Gastrocnemius medialis (tissue), 4 donors: ENCODE data around the gene LRIG1. TPM values are rescaled to one million over a fixed set of nuclear protein-coding genes. Genes with fewer than 3 reads are reported as not detected.

ENCODE experiments used
- ATAC-seq, 2 donors: fragments of 150-250 bp; one replicate each; pipeline ENCODE4 v1.9.1; 2016
- DNase-seq, 2 donors: peaks; one replicate each; pipeline ENCODE4 v3.0.0-alpha.2; 2019
- H3K27ac ChIP-seq, 4 donors: fragments of 200-600 bp; sonication (generic); 1 replicate in 1 of 4; 2 replicates in 3 of 4; pipeline ENCODE4 v1.5.1; 2016 to 2018; ENCODE audit warnings: mild to moderate bottlenecking in 2 of 4, moderate library complexity in 1 of 4
- H3K27me3 ChIP-seq, 3 donors: fragments of 200-600 bp; sonication (generic) in 2 of 3; 1 replicate in 1 of 3; 2 replicates in 2 of 3; pipeline versions ENCODE4 v1.5.1 to v1.6.0; 2016 to 2019; ENCODE audit warnings: mild to moderate bottlenecking in 1 of 3, moderate library complexity in 1 of 3
- H3K36me3 ChIP-seq, 2 donors: fragments of 200-600 bp; sonication (generic) in 1 of 2; one replicate each; pipeline ENCODE4 v1.5.1; 2017 to 2018
- H3K4me1 ChIP-seq, 2 donors: fragments of 200-600 bp; sonication (generic) in 1 of 2; one replicate each; pipeline ENCODE4 v1.5.1; 2016 to 2017; ENCODE audit warnings: mild to moderate bottlenecking in 2 of 2
- H3K4me3 ChIP-seq, 4 donors: fragments of 200-600 bp; sonication (generic) in 3 of 4; 1 replicate in 1 of 4; 2 replicates in 3 of 4; pipeline ENCODE4 v1.5.1; 2016 to 2019; ENCODE audit warnings: mild to moderate bottlenecking in 2 of 4
- H3K9me3 ChIP-seq, 3 donors: fragments of 200-600 bp; sonication (generic) in 2 of 3; 1 replicate in 1 of 3; 2 replicates in 2 of 3; pipeline ENCODE4 v1.5.1; 2016 to 2019
- CTCF ChIP-seq, 5 experiments: fragments of 450-650 bp in 3 of 5; fragments of 200-600 bp in 2 of 5; sonication (generic) in 2 of 5; IDR thresholded peaks in 4 of 5; conservative IDR thresholded peaks in 1 of 5; 1 replicate in 4 of 5; 2 replicates in 1 of 5; pipeline ENCODE4 v1.5.1; 2016 to 2019; ENCODE audit warnings: antibody characterized with exemption in 5 of 5, mild to moderate bottlenecking in 3 of 5, moderate library complexity in 3 of 5
- POLR2A ChIP-seq, 2 donors: fragments of 450-650 bp; IDR thresholded peaks; one replicate each; pipeline ENCODE4 v1.6.1; 2017; ENCODE audit warnings: antibody characterized with exemption in 2 of 2, mild to moderate bottlenecking in 2 of 2, moderate library complexity in 2 of 2
- in situ Hi-C, 4 donors: fragments of 200-750 bp; cut with MboI; loops; one replicate each; pipeline versions ENCODE4 v1.15.0 to v1.8.0; 2017; ENCODE audit warnings: low sequenced_read_pairs in 4 of 4
- intact Hi-C: fragments of 100-400 bp; cut with DNase I; formaldehyde crosslinking; loops from one replicate; pipeline ENCODE4 v1.15.1; 2023; ENCODE audit warnings: low total_unique reads
- total RNA-seq, 4 donors: library from RNA; depleted of rRNA; stranded (reverse); fragments of >200 nt; gene quantifications; one replicate each; pipeline versions ENCODE4 v1.1.0 to v1.2.3, GENCODE V29; 2016

The LRIG1 gene
- total RNA-seq, 4 donors from 2014 or later, result 45.3 to 103 (median 58.6) TPM

GRCh38 chr3:66392512-66392911, 108.3 kb downstream of the LRIG1 start:
- DNase-seq, result no peak
- Histone ChIP-seq H3K9me3 (no peaks in the 10 kb centered on the region), H3K4me3 (no peak overlapping the region), H3K27me3 (no peaks in the 10 kb centered on the region), H3K36me3 (peaks cover 0 to 19% of the 10 kb centered on the region in 2 donors), H3K27ac (peak overlapping the region; percentile 2 to 21 (median 12)), H3K4me1 (peaks cover 14 to 34% of the 10 kb centered on the region in 2 donors)
- in situ Hi-C loops (no loop called here), intact Hi-C loops (no loop called here)
- ATAC-seq, result no peak
- TF ChIP-seq CTCF (IDR thresholded peaks at IDR 0.05 in 4 of 5, conservative IDR thresholded peaks at IDR 0.05 in 1 of 5), result no peak
- no peak for TF ChIP-seq POLR2A (IDR thresholded peaks at IDR 0.05)

GRCh38 chr3:66390013-66390412, 110.8 kb downstream of the LRIG1 start:
- DNase-seq (no peak), ATAC-seq (no peak)
- Histone ChIP-seq H3K4me1 (peaks cover 12 to 30% of the 10 kb centered on the region in 2 donors), H3K4me3 (no peak overlapping the region), H3K36me3 (peaks cover 3 to 20% of the 10 kb centered on the region in 2 donors), H3K27me3 (no peaks in the 10 kb centered on the region), H3K27ac (no peak overlapping the region), H3K9me3 (no peaks in the 10 kb centered on the region)
- in situ Hi-C loops (no loop called here), intact Hi-C loops (no loop called here)
- TF ChIP-seq POLR2A (IDR thresholded peaks at IDR 0.05) (no peak), CTCF (IDR thresholded peaks at IDR 0.05 in 4 of 5, conservative IDR thresholded peaks at IDR 0.05 in 1 of 5) (no peak)

GRCh38 chr3:66386925-66387650, 113.7 kb downstream of the LRIG1 start:
- no peak overlapping the region for H3K27ac ChIP-seq
- peaks cover 3 to 50% of the 10 kb centered on the region in 2 donors for H3K36me3 ChIP-seq
- no peak for TF ChIP-seq CTCF (IDR thresholded peaks at IDR 0.05 in 4 of 5, conservative IDR thresholded peaks at IDR 0.05 in 1 of 5)
- TF ChIP-seq POLR2A (IDR thresholded peaks at IDR 0.05), result no peak
- no peaks in the 10 kb centered on the region for H3K27me3 ChIP-seq
- no peaks in the 10 kb centered on the region for H3K9me3 ChIP-seq
- intact Hi-C loops, result no loop called here
- ATAC-seq (peak; percentile 72 to 73), DNase-seq (no peak)
- H3K4me1 ChIP-seq, result peaks cover 0 to 3% of the 10 kb centered on the region in 2 donors
- in situ Hi-C loops, result loop anchor here in 1 of 4 donors (10.0 kb wide), 1 partner anchor 112 kb away; no protein-coding TSS in a partner anchor
- H3K4me3 ChIP-seq, result no peak overlapping the region

GRCh38 chr3:66386011-66386924, 114.6 kb downstream of the LRIG1 start:
- Histone ChIP-seq H3K4me3 (no peak overlapping the region), H3K27ac (no peak overlapping the region), H3K4me1 (peaks cover 0 to 3% of the 10 kb centered on the region in 2 donors), H3K9me3 (no peaks in the 10 kb centered on the region), H3K36me3 (peaks cover 5 to 58% of the 10 kb centered on the region in 2 donors), H3K27me3 (no peaks in the 10 kb centered on the region)
- DNase-seq (no peak), ATAC-seq (no peak)
- no peak for TF ChIP-seq CTCF (IDR thresholded peaks at IDR 0.05 in 4 of 5, conservative IDR thresholded peaks at IDR 0.05 in 1 of 5)
- no peak for TF ChIP-seq POLR2A (IDR thresholded peaks at IDR 0.05)
- intact Hi-C loops, result no loop called here
- in situ Hi-C loops, result loop anchor here in 1 of 4 donors (10.0 kb wide), 1 partner anchor 111 kb away; no protein-coding TSS in a partner anchor
